Vagina (tissue), 2 donors: ENCODE results near the gene SLC16A13. TPM values are rescaled to one million over a fixed set of nuclear protein-coding genes. Genes with fewer than 3 reads are reported as not detected.
"Not testable (repeated sequence)": the region's sequence is repeated elsewhere in the genome, so short reads cannot be mapped to it uniquely, and the experiment has no call there.

ENCODE experiments used
- DNase-seq, 2 donors: peaks; one replicate each; pipeline ENCODE4 v3.0.0-alpha.2; 2017; ENCODE audit errors: extremely low spot score in 2 of 2
- H3K27ac ChIP-seq: fragments of 200-600 bp; sonication (generic); one replicate; pipeline ENCODE4 v1.5.1; 2019
- H3K27me3 ChIP-seq: fragments of 200-600 bp; sonication (generic); one replicate; pipeline ENCODE4 v1.5.1; 2019
- H3K36me3 ChIP-seq, 2 donors: fragments of 200-600 bp; sonication (generic); one replicate each; pipeline ENCODE4 v1.5.1; 2017 to 2019
- H3K4me1 ChIP-seq: fragments of 200-600 bp; sonication (generic); one replicate; pipeline ENCODE4 v1.5.1; 2019
- H3K4me3 ChIP-seq, 2 donors: fragments of 200-600 bp; sonication (generic); 1 replicate in 1 of 2; 2 replicates in 1 of 2; pipeline ENCODE4 v1.5.1; 2016 to 2019
- H3K9me3 ChIP-seq: fragments of 200-600 bp; sonication (generic); one replicate; pipeline ENCODE4 v1.5.1; 2019
- CTCF ChIP-seq, 3 experiments: fragments of 450-650 bp in 2 of 3; fragments of 200-600 bp in 1 of 3; sonication (generic) in 1 of 3; IDR thresholded peaks; one replicate each; pipeline ENCODE4 v1.5.1; 2017 to 2019; ENCODE audit warnings: antibody characterized with exemption in 3 of 3, mild to moderate bottlenecking in 2 of 3, moderate library complexity in 2 of 3
- POLR2A ChIP-seq, 2 donors: fragments of 450-650 bp; IDR thresholded peaks; one replicate each; pipeline ENCODE4 v1.6.1; 2017; ENCODE audit warnings: antibody characterized with exemption in 2 of 2, mild to moderate bottlenecking in 2 of 2, moderate library complexity in 2 of 2
- POLR2AphosphoS5 ChIP-seq, 2 donors: sonication (generic); formaldehyde crosslinking; IDR thresholded peaks; one replicate each; pipeline ENCODE4 v1.9.0; 2017; ENCODE audit warnings: antibody characterized with exemption in 2 of 2, mild to moderate bottlenecking in 2 of 2, low read depth in 1 of 2; ENCODE audit not compliant: insufficient read depth in 1 of 2
- intact Hi-C: fragments of 100-400 bp; cut with DNase I; formaldehyde crosslinking; loops from one replicate; pipeline ENCODE4 v1.15.1; 2023
- total RNA-seq: library from RNA; depleted of rRNA; stranded (reverse); fragments of >200 nt; gene quantifications from one replicate; pipeline ENCODE4 v1.2.3, GENCODE V29; 2016

Gene SLC16A13
- total RNA-seq, 1 donor from 2014 or later: 2.0 TPM

GRCh38 chr17:7045492-7046126 lies 9.8 kb downstream of the SLC16A13 start:
- H3K36me3 ChIP-seq: no peaks in the 10 kb centered on the region
- H3K27ac ChIP-seq: peak overlapping the region; percentile 59
- intact Hi-C loops: no loop called here
- DNase-seq: no peak
- no peak for TF ChIP-seq POLR2A (IDR thresholded peaks at IDR 0.05)
- TF ChIP-seq CTCF (IDR thresholded peaks at IDR 0.05): peak; percentile 61 to 71 (median 69)
- peak in 1 of 2 donors; percentile 71 for TF ChIP-seq POLR2AphosphoS5 (IDR thresholded peaks at IDR 0.05; ENCODE audit: insufficient read depth in 1 of 2, low read depth in 1 of 2)
- H3K27me3 ChIP-seq: no peaks in the 10 kb centered on the region
- H3K9me3 ChIP-seq: no peaks in the 10 kb centered on the region
- peak overlapping the region; percentile 31 to 33 for H3K4me3 ChIP-seq
- peaks cover 33% of the 10 kb centered on the region for H3K4me1 ChIP-seq

- Histone ChIP-seq H3K27me3 (no peaks in the 10 kb centered on the region), H3K27ac (peak overlapping the region; percentile 59), H3K4me1 (peaks cover 33% of the 10 kb centered on the region), H3K36me3 (no peaks in the 10 kb centered on the region), H3K4me3 (peak overlapping the region; percentile 31 to 33), H3K9me3 (no peaks in the 10 kb centered on the region)
- no peak for TF ChIP-seq POLR2A (IDR thresholded peaks at IDR 0.05)
- peak in 1 of 2 donors; percentile 28 for TF ChIP-seq POLR2AphosphoS5 (IDR thresholded peaks at IDR 0.05; ENCODE audit: insufficient read depth in 1 of 2, low read depth in 1 of 2)
- intact Hi-C loops: no loop called here
- DNase-seq: no peak
These were observed 10.4 kb downstream of the SLC16A13 start for GRCh38 chr17:7046127-7046724.

GRCh38 chr17:7046725-7047397 lies 11.0 kb downstream of the SLC16A13 start:
- H3K4me3 ChIP-seq: peak overlapping the region; percentile 31 to 33
- intact Hi-C loops, H3K36me3 ChIP-seq, H3K9me3 ChIP-seq, H3K27me3 ChIP-seq, DNase-seq: not testable (repeated sequence)
- H3K27ac ChIP-seq: peak overlapping the region; percentile 59
- peaks cover 32% of the 10 kb centered on the region for H3K4me1 ChIP-seq

GRCh38 chr17:7047566-7047965 lies 11.8 kb downstream of the SLC16A13 start:
- H3K4me1 ChIP-seq: peaks cover 25% of the 10 kb centered on the region
- no peaks in the 10 kb centered on the region for H3K27me3 ChIP-seq
- TF ChIP-seq POLR2A (IDR thresholded peaks at IDR 0.05): no peak
- TF ChIP-seq POLR2AphosphoS5 (IDR thresholded peaks at IDR 0.05; ENCODE audit: insufficient read depth in 1 of 2, low read depth in 1 of 2): no peak
- no peak for TF ChIP-seq CTCF (IDR thresholded peaks at IDR 0.05)
- no peaks in the 10 kb centered on the region for H3K36me3 ChIP-seq
- H3K4me3 ChIP-seq: peak overlapping the region; percentile 31 to 33
- peak overlapping the region; percentile 59 for H3K27ac ChIP-seq
- intact Hi-C loops: no loop called here
- no peaks in the 10 kb centered on the region for H3K9me3 ChIP-seq
- no peak for DNase-seq

- Histone ChIP-seq H3K4me3 (no peak overlapping the region), H3K4me1 (peaks cover 10% of the 10 kb centered on the region), H3K27ac (no peak overlapping the region), H3K9me3 (no peaks in the 10 kb centered on the region), H3K36me3 (no peaks in the 10 kb centered on the region), H3K27me3 (no peaks in the 10 kb centered on the region)
- no peak for TF ChIP-seq POLR2A (IDR thresholded peaks at IDR 0.05)
- intact Hi-C loops: no loop called here
- DNase-seq: no peak
These were observed 13.2 kb downstream of the SLC16A13 start for GRCh38 chr17:7048968-7049367.

- H3K27me3 ChIP-seq, DNase-seq, H3K27ac ChIP-seq, H3K4me1 ChIP-seq, H3K36me3 ChIP-seq, H3K9me3 ChIP-seq, H3K4me3 ChIP-seq, intact Hi-C loops: not testable (repeated sequence)
These were observed 14.8 kb downstream of the SLC16A13 start for GRCh38 chr17:7050583-7050982.

GRCh38 chr17:7056386-7056785 lies 20.6 kb downstream of the SLC16A13 start:
- Histone ChIP-seq H3K9me3 (no peaks in the 10 kb centered on the region), H3K27me3 (no peaks in the 10 kb centered on the region), H3K36me3 (no peaks in the 10 kb centered on the region), H3K4me1 (no peaks in the 10 kb centered on the region), H3K4me3 (no peak overlapping the region), H3K27ac (no peak overlapping the region)
- intact Hi-C loops: no loop called here
- TF ChIP-seq POLR2A (IDR thresholded peaks at IDR 0.05): no peak
- no peak for DNase-seq
